Kidney tubule cell (primary cell): ENCODE data around the gene ANKRD33B.
"Not testable (repeated sequence)": the region's sequence is repeated elsewhere in the genome, so short reads cannot be mapped to it uniquely, and the experiment has no call there.

ENCODE experiments used
- DNase-seq: peaks from one replicate; pipeline ENCODE4 v3.0.0-alpha.2; 2018; ENCODE audit warnings: low spot score

The ANKRD33B gene

GRCh38 chr5:10637944-10638343 is 74.1 kb downstream of the ANKRD33B start:
- no peak for DNase-seq

GRCh38 chr5:10638723-10639122 is 74.9 kb downstream of the ANKRD33B start:
- not testable (repeated sequence) for DNase-seq

- no peak for DNase-seq
Measured at GRCh38 chr5:10639846-10640368, 76.0 kb downstream of the ANKRD33B start.

GRCh38 chr5:10642367-10642766 is 78.5 kb downstream of the ANKRD33B start:
- DNase-seq = no peak

GRCh38 chr5:10644192-10644591 is 80.3 kb downstream of the ANKRD33B start:
- no peak for DNase-seq

- DNase-seq = peak; percentile 36
Measured at GRCh38 chr5:10645146-10645545, 81.3 kb downstream of the ANKRD33B start.

GRCh38 chr5:10645671-10646070 is 81.8 kb downstream of the ANKRD33B start:
- DNase-seq = no peak

GRCh38 chr5:10647640-10648039 is 83.8 kb downstream of the ANKRD33B start:
- no peak for DNase-seq

- no peak for DNase-seq
Measured at GRCh38 chr5:10648806-10649665, 85.2 kb downstream of the ANKRD33B start.

- no peak for DNase-seq
Measured at GRCh38 chr5:10649666-10650380, 86.0 kb downstream of the ANKRD33B start.

- no peak for DNase-seq
Measured at GRCh38 chr5:10652151-10652550, 88.3 kb downstream of the ANKRD33B start.

GRCh38 chr5:10652606-10653005 is 88.7 kb downstream of the ANKRD33B start:
- DNase-seq = no peak

- DNase-seq = no peak
Measured at GRCh38 chr5:10653043-10653442, 89.2 kb downstream of the ANKRD33B start.

GRCh38 chr5:10653751-10654400 is 90.0 kb downstream of the ANKRD33B start:
- DNase-seq = no peak

GRCh38 chr5:10654566-10654965 is 90.7 kb downstream of the ANKRD33B start:
- no peak for DNase-seq

- DNase-seq = peak; percentile 71
Measured at GRCh38 chr5:10655161-10655971, 91.5 kb downstream of the ANKRD33B start.

- peak; percentile 55 for DNase-seq
Measured at GRCh38 chr5:10655972-10656830, 92.3 kb downstream of the ANKRD33B start.

GRCh38 chr5:10658265-10658664 is 94.4 kb downstream of the ANKRD33B start:
- DNase-seq = no peak

GRCh38 chr5:10660135-10660534 is 96.3 kb downstream of the ANKRD33B start:
- no peak for DNase-seq

- DNase-seq = no peak
Measured at GRCh38 chr5:10660720-10661387, 97.0 kb downstream of the ANKRD33B start.
